GM21390 (cell line): ENCODE measurements around the gene KCNAB1.
A peak's percentile ranks its signal among the peaks of the same experiment; 100 is the strongest.
"Not testable (repeated sequence)": the region's sequence is repeated elsewhere in the genome, so short reads cannot be mapped to it uniquely, and the experiment has no call there.

Experiments
- ATAC-seq: cut with Tn5 transposase; IDR thresholded peaks from one replicate; pipeline ENCODE4 v1.9.1; 2021; ENCODE audit not compliant: unreplicated experiment

The KCNAB1 gene

DNA sequence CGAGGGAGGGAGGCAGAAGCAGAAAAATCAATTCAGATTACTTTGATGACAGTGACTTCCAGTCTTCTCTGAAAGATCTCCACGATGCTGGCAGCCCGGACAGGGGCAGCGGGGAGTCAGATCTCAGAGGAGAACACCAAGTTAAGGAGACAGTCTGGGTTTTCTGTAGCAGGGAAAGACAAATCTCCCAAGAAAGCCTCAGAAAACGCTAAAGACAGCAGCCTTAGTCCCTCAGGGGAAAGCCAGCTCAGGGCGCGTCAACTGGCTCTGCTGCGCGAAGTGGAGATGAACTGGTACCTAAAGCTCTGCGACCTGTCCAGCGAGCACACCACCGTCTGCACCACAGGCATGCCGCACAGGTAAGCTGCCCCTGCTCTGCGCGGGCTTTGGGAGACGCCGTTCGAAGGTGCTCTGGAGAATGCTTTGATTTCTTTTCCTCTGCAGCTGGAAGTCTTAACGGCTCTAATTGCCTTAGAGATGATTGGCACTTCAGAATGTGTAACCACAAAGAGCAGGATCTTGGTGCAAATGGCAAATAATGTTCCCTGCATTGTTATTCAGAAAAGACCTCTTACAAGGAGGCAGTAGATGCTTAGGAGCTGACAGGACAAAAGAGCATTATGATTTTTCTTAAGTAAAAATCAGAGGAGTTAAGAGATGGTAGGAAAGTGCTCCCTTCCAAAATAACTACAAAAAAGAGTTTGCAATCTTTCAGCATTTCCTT, at the start of gene KCNAB1:
TSS of gene KCNAB1 (plus strand) at position 51 of the 724 bp plus-strand sequence.
- no peak for ATAC-seq

DNA sequence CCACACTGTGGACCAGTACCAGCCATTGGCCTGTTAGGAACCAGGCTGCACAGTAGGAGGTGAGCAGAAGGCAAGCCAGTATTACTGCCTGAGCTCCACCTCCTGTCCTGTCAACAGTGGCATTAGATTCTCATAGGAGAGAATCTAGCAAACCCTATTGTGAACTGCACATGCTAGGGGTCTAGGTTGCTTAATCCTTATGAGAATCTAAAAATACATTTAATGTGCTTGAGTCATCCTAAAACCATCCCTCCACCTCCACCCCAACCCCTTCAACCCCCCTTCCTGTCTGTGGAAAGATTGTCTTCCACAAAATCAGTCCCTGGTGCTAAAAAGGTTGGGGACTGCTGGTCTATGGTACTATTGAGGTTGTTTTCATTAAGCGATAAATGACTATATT, 49.3 kb upstream of the KCNAB1 start:
- no peak for ATAC-seq

DNA sequence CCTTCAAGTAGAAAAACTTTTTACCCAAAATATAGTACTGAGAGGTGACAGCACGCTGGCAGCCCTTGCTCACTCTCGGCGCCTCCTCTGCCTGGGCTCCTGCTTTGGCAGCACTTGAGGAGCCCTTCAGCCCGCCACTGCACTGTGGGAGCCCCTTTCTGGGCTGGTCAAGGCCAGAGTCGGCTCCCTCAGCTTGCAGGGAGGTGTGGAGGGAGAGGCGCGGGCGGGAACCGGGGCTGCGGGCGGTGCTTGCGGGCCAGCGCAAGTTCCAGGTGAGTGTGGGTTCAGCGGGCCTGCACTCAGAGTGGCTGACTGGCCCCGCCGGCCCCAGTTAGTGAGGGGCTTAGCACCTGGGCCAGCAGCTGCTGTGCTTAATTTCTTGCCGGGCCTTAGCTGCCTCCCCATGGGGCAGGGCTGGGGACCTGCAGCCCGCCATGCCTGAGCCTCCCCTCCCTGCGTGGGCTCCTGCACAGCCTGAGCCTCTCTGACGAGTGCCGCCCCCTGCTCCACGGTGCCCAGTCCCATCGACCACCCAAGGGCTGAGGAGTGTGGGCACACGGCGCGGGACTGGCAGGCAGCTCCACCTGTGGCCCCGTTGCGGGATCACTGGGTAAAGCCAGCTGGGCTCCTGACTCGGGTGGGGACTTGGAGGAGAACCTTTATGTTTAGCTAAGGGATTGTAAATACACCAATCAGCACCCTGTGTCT, 47.3 kb upstream of the KCNAB1 start:
- ATAC-seq, result not testable (repeated sequence)

DNA sequence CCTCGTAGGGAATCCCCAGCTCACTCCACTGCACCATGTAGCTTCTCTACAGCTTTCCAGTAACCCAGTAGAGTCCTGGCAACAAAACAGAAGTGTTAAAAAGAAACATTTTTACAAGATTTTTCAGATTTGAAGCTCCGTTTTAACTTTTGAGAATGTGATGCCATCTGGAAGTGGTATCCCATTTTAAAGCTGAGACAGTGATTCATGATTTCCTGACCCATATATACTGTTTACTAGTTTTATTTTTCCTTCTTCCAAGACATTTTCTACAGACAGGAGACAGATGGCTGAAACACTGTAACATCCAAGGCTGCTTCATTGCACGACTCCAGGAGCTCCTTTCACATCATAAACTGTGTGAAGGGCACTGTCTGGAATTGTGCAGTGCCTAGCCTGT, 30.3 kb upstream of the KCNAB1 start:
- ATAC-seq, result no peak

DNA sequence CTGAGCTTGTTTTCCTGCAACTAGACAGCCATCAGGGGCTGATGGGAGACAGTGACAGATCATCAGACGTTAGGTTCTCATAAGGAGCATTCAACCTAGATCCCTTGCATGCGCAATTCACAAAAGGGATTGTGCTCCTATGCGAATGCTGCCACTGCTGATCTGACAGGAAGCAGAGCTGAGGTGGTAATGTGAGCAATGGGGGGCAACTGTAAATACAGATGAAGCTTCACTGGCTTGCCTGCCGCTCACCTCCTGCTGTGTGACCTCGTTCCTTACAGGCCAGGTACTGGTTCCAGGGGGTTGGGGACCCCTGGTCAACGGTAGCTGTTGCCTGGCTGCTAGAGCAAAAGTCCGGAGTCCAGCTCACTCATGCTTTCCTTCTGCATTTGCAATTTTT, 26.4 kb upstream of the KCNAB1 start:
- ATAC-seq, result no peak

GRCh38 chr3:156094391-156094790, 26.0 kb upstream of the KCNAB1 start:
- ATAC-seq, result no peak

GRCh38 chr3:156095652-156096051, 24.7 kb upstream of the KCNAB1 start:
- ATAC-seq, result not testable (repeated sequence)

DNA sequence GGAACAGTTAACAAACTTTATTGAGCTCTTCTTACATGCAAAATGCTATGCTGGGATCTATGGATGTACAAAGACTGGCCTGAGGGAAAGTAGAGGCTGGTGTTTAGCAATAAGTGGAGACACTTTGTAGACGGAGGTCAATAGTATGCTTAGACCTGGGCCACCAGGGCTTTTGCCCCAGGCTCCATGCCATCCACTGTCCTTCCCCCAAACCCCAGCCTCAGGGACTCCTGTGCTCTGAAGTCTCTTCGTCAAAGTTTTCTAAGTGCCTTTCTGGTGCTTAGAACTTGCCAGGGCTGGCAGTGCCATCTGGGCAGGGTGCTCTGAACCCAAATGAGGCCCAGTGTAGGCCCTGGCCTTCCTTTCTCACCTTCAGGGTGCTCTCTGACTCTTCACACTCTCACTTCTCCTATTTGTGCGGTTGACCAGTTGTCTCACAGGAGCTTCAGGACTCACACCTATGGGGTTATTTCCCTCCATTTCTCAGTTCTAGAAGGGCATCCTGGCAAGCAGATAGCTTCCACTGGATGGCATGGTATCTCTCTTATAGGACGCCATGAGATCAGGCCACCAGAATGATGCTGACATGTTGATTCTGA, 21.8 kb upstream of the KCNAB1 start:
- ATAC-seq, result peak; percentile 72

DNA sequence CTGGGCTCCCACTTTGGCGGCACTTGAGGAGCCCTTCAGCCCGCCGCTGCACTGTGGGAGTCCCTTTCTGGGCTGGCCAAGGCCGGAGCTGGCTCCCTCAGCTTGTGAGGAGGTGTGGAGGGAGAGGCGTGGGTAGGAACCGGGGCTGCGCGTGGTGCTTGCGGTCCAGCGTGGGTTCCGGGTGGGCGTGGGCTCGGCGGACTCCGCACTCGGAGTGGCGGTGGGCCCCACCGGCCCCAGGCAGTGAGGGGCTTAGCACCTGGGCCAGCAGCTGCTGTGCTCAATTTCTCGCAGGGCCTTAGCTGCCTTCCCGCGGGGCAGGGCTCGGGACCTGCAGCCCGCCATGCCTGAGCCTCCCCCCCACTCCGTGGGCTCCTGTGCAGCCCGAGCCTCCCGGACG, 21.0 kb upstream of the KCNAB1 start:
- not testable (repeated sequence) for ATAC-seq

- not testable (repeated sequence) for ATAC-seq
Measured at GRCh38 chr3:156099984-156100383, 20.4 kb upstream of the KCNAB1 start.

DNA sequence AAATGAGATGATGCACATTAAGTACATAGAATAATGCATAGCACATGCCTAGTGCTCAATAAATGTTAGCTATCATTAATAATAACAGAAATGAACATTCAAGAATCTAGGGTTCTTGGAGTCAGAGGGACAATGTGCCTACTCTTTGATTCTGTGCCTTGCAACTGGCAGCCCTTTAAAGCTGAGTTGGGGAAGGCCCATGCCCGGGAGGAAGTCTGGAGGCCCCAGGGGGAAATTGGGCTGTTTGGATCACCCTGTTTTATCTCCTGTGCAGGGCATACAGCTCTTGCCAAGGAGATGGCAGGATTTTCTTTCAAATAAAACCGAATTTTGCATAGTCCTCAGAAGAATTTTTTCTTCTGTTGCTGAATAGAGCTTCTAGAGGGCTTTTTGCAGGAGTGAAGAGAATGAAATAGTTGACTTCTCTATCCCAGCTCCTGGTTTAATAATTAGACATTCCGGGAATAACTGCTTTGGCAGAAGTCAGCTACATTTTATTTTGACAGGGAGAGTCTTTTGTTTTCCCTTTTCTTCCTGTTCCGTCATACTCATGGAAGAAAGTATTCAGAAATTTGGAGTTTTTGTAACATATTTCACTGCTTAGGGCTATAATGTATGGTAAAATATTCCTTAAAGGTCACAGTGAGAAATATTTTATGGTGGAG, 18.0 kb upstream of the KCNAB1 start:
- ATAC-seq, result no peak

GRCh38 chr3:156106721-156107373, 13.5 kb upstream of the KCNAB1 start:
- ATAC-seq, result no peak

- ATAC-seq, result no peak
Measured at GRCh38 chr3:156107504-156107903, 12.9 kb upstream of the KCNAB1 start.

DNA sequence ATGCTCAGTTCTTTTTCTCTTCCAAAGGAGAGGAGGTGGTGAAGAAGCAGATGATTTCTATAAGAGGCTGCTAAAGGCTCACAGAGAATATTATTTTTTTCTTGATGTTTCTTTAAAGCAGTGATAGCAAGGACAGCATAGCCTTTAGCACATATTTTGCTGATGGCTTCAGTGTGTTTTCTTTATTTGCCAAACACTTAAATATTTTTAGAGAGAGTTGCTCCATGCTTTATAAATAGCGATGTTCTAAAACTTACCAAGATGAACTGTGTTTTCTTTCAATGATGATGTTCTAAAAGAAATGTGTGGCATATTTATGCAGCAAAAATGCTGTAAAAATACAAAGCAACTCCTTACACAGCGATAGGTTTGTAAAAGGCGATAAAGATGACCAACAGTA, 11.8 kb upstream of the KCNAB1 start:
- no peak for ATAC-seq

DNA sequence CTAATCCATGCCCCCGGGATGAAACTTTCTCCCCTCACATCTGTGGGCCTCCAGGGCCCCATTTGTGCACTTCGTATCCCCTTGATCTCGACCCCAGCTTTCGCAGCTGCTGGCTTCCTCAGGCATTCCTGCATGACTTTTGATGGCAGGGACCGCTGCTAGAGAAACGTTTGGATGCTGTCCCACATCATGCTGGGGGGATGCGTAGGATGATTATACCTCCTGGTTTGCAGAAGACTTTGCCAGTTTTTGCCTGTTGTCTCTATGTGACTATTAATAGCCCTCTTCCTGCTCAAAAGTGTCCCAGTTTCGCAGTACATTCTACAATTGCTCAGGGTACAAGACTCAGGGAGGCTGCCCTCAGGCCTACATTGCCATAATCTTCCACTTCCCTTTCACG, 10.4 kb upstream of the KCNAB1 start:
- ATAC-seq, result no peak

GRCh38 chr3:156126467-156126866, 6.1 kb downstream of the KCNAB1 start:
- no peak for ATAC-seq

GRCh38 chr3:156131241-156131640, 10.9 kb downstream of the KCNAB1 start:
- no peak for ATAC-seq

DNA sequence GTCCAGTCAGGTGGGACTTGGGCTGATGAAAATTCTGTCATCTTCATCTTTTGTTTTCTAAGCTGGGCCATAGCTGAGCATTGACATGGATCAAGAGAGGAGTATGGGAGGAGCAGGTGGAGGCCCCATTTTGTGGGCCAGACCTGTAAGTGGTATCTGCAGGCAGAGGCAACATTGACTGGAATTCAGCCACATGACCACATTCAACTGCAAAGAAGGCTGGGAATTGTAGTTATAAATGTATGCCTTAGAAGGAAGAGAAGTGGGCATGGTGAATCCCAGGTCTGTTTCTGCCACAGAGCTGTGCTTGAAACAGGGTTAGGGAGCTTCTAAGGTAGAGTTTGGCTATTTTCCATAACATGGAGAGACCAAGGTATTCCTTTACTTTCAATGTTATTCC, 11.4 kb downstream of the KCNAB1 start:
- no peak for ATAC-seq

- ATAC-seq, result no peak
Measured at GRCh38 chr3:156132313-156132712, 11.9 kb downstream of the KCNAB1 start.

DNA sequence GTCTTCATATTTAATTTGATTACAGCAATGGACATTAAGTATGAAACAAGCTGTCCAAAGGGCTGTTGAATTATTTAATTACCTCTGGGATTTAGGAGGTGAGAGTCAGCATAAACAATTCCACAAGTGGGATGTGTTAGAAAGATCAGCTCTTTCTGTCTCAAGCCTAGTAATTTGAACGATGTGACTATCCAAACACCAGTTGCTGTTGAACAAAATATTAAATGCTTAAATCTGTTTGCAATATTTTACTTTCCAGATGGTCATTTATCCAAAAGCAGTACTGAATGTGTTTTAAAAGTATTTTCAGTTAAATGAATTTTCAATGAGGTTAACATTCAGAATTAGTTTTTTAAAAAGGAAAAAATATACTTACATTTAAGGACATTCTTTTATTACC, 12.7 kb downstream of the KCNAB1 start:
- ATAC-seq, result no peak
